ENCODE results near the gene ZNF410. TPM values are rescaled to one million over a fixed set of nuclear protein-coding genes. Genes with fewer than 3 reads are reported as not detected.
A peak's percentile ranks its signal among the peaks of the same experiment; 100 is the strongest.
"Not testable (repeated sequence)": the region's sequence is repeated elsewhere in the genome, so short reads cannot be mapped to it uniquely, and the experiment has no call there.

ZNF410 gene
- total RNA-seq, 1 experiment from 2014 or later = 73.8 TPM

GRCh38 chr14:73919457-73919856 lies 32.8 kb downstream of the ZNF410 start:
- H3K4me1 ChIP-seq (ENCODE audit: low read length); H3K27me3 ChIP-seq (ENCODE audit: low read length); DNase-seq; H3K4me2 ChIP-seq (ENCODE audit: low read depth, low read length, poor library complexity, severe bottlenecking); H3K9ac ChIP-seq (ENCODE audit: low read length); H3K9me3 ChIP-seq (ENCODE audit: low read length); H2AFZ ChIP-seq (ENCODE audit: low read length); H3K27ac ChIP-seq (ENCODE audit: low read length); H3K9me2 ChIP-seq (replicated peaks; ENCODE audit: insufficient read depth, low read length); H3K4me3 ChIP-seq (ENCODE audit: low read length): not testable (repeated sequence)
- H3K79me2 ChIP-seq (ENCODE audit: low read length) = peaks cover 46% of the 10 kb centered on the region
- peaks cover 66% of the 10 kb centered on the region for H3K36me3 ChIP-seq (ENCODE audit: insufficient read depth, low read length)
- peaks cover 13% of the 10 kb centered on the region; the same call in 1 of the 2 replicates for H4K20me1 ChIP-seq (ENCODE audit: insufficient read depth, low read depth, low read length)

- Histone ChIP-seq H3K9me3 (ENCODE audit: low read length) (no peaks in the 10 kb centered on the region), H3K9me2 (replicated peaks; ENCODE audit: insufficient read depth, low read length) (no peaks in the 10 kb centered on the region), H3K4me3 (ENCODE audit: low read length) (no peak overlapping the region), H3K27ac (ENCODE audit: low read length) (no peak overlapping the region), H3K79me2 (ENCODE audit: low read length) (peaks cover 25% of the 10 kb centered on the region), H2AFZ (ENCODE audit: low read length) (no peak overlapping the region), H4K20me1 (ENCODE audit: insufficient read depth, low read depth, low read length) (peaks cover 13% of the 10 kb centered on the region; the same call in 1 of the 2 replicates), H3K4me1 (ENCODE audit: low read length) (no peaks in the 10 kb centered on the region), H3K36me3 (ENCODE audit: insufficient read depth, low read length) (peaks cover 72% of the 10 kb centered on the region), H3K9ac (ENCODE audit: low read length) (no peak overlapping the region), H3K27me3 (ENCODE audit: low read length) (no peaks in the 10 kb centered on the region), H3K4me2 (ENCODE audit: low read depth, low read length, poor library complexity, severe bottlenecking) (no peak overlapping the region)
- no peak for DNase-seq
These were observed 37.7 kb downstream of the ZNF410 start for GRCh38 chr14:73924337-73924736.

- Histone ChIP-seq H3K4me1 (ENCODE audit: low read length) (peaks cover 2% of the 10 kb centered on the region; the same call in 1 of the 2 replicates), H3K27ac (ENCODE audit: low read length) (no peak overlapping the region), H3K9ac (ENCODE audit: low read length) (no peak overlapping the region), H3K4me2 (ENCODE audit: low read depth, low read length, poor library complexity, severe bottlenecking) (no peak overlapping the region), H2AFZ (ENCODE audit: low read length) (no peak overlapping the region), H3K9me2 (replicated peaks; ENCODE audit: insufficient read depth, low read length) (no peaks in the 10 kb centered on the region), H3K79me2 (ENCODE audit: low read length) (peaks cover 6% of the 10 kb centered on the region; the same call in 1 of the 2 replicates), H4K20me1 (ENCODE audit: insufficient read depth, low read depth, low read length) (no peaks in the 10 kb centered on the region), H3K36me3 (ENCODE audit: insufficient read depth, low read length) (peaks cover 30% of the 10 kb centered on the region; the same call in 1 of the 2 replicates), H3K4me3 (ENCODE audit: low read length) (no peak overlapping the region), H3K27me3 (ENCODE audit: low read length) (no peaks in the 10 kb centered on the region), H3K9me3 (ENCODE audit: low read length) (no peaks in the 10 kb centered on the region)
- DNase-seq = peak; percentile 69
These were observed 49.0 kb downstream of the ZNF410 start for GRCh38 chr14:73935666-73936065.

- H3K4me1 ChIP-seq (ENCODE audit: low read length) = peaks cover 2% of the 10 kb centered on the region; the same call in 1 of the 2 replicates
- no peaks in the 10 kb centered on the region for H4K20me1 ChIP-seq (ENCODE audit: insufficient read depth, low read depth, low read length)
- H3K79me2 ChIP-seq (ENCODE audit: low read length) = peaks cover 6% of the 10 kb centered on the region; the same call in 1 of the 2 replicates
- DNase-seq = no peak
- H3K4me3 ChIP-seq (ENCODE audit: low read length) = no peak overlapping the region
- H2AFZ ChIP-seq (ENCODE audit: low read length) = no peak overlapping the region
- no peak overlapping the region for H3K27ac ChIP-seq (ENCODE audit: low read length)
- no peak overlapping the region for H3K4me2 ChIP-seq (ENCODE audit: low read depth, low read length, poor library complexity, severe bottlenecking)
- H3K9me2 ChIP-seq (replicated peaks; ENCODE audit: insufficient read depth, low read length) = no peaks in the 10 kb centered on the region
- peaks cover 22% of the 10 kb centered on the region; the same call in 1 of the 2 replicates for H3K36me3 ChIP-seq (ENCODE audit: insufficient read depth, low read length)
- no peaks in the 10 kb centered on the region for H3K9me3 ChIP-seq (ENCODE audit: low read length)
- no peaks in the 10 kb centered on the region for H3K27me3 ChIP-seq (ENCODE audit: low read length)
- no peak overlapping the region for H3K9ac ChIP-seq (ENCODE audit: low read length)
These were observed 49.9 kb downstream of the ZNF410 start for GRCh38 chr14:73936548-73936947.

GRCh38 chr14:73937012-73937411 lies 50.4 kb downstream of the ZNF410 start:
- no peak for DNase-seq
- Histone ChIP-seq H3K9ac (ENCODE audit: low read length) (no peak overlapping the region), H3K9me3 (ENCODE audit: low read length) (no peaks in the 10 kb centered on the region), H2AFZ (ENCODE audit: low read length) (no peak overlapping the region), H3K36me3 (ENCODE audit: insufficient read depth, low read length) (peaks cover 17% of the 10 kb centered on the region; the same call in 1 of the 2 replicates), H4K20me1 (ENCODE audit: insufficient read depth, low read depth, low read length) (no peaks in the 10 kb centered on the region), H3K27ac (ENCODE audit: low read length) (no peak overlapping the region), H3K4me1 (ENCODE audit: low read length) (peaks cover 2% of the 10 kb centered on the region; the same call in 1 of the 2 replicates), H3K79me2 (ENCODE audit: low read length) (0 out of 2 replicates have a peak, but pooled peaks cover 6% of the 10 kb centered on the region), H3K27me3 (ENCODE audit: low read length) (no peaks in the 10 kb centered on the region), H3K4me2 (ENCODE audit: low read depth, low read length, poor library complexity, severe bottlenecking) (no peak overlapping the region), H3K4me3 (ENCODE audit: low read length) (no peak overlapping the region), H3K9me2 (replicated peaks; ENCODE audit: insufficient read depth, low read length) (no peaks in the 10 kb centered on the region)

- DNase-seq = no peak
- H4K20me1 ChIP-seq (ENCODE audit: insufficient read depth, low read depth, low read length) = no peaks in the 10 kb centered on the region
- no peaks in the 10 kb centered on the region for H3K9me3 ChIP-seq (ENCODE audit: low read length)
- H3K9ac ChIP-seq (ENCODE audit: low read length) = no peak overlapping the region
- H3K4me1 ChIP-seq (ENCODE audit: low read length) = no peaks in the 10 kb centered on the region
- no peak overlapping the region for H3K4me3 ChIP-seq (ENCODE audit: low read length)
- no peak overlapping the region for H3K4me2 ChIP-seq (ENCODE audit: low read depth, low read length, poor library complexity, severe bottlenecking)
- H2AFZ ChIP-seq (ENCODE audit: low read length) = no peak overlapping the region
- no peaks in the 10 kb centered on the region for H3K79me2 ChIP-seq (ENCODE audit: low read length)
- H3K27me3 ChIP-seq (ENCODE audit: low read length) = no peaks in the 10 kb centered on the region
- no peaks in the 10 kb centered on the region for H3K36me3 ChIP-seq (ENCODE audit: insufficient read depth, low read length)
- no peak overlapping the region for H3K27ac ChIP-seq (ENCODE audit: low read length)
- no peaks in the 10 kb centered on the region for H3K9me2 ChIP-seq (replicated peaks; ENCODE audit: insufficient read depth, low read length)
These were observed 55.5 kb downstream of the ZNF410 start for GRCh38 chr14:73942180-73942579.

- Histone ChIP-seq H3K9ac (ENCODE audit: low read length) (no peak overlapping the region), H4K20me1 (ENCODE audit: insufficient read depth, low read depth, low read length) (no peaks in the 10 kb centered on the region), H2AFZ (ENCODE audit: low read length) (no peak overlapping the region), H3K27me3 (ENCODE audit: low read length) (no peaks in the 10 kb centered on the region), H3K79me2 (ENCODE audit: low read length) (no peaks in the 10 kb centered on the region), H3K27ac (ENCODE audit: low read length) (no peak overlapping the region), H3K4me1 (ENCODE audit: low read length) (no peaks in the 10 kb centered on the region), H3K4me2 (ENCODE audit: low read depth, low read length, poor library complexity, severe bottlenecking) (no peak overlapping the region), H3K36me3 (ENCODE audit: insufficient read depth, low read length) (no peaks in the 10 kb centered on the region), H3K9me3 (ENCODE audit: low read length) (no peaks in the 10 kb centered on the region), H3K9me2 (replicated peaks; ENCODE audit: insufficient read depth, low read length) (no peaks in the 10 kb centered on the region), H3K4me3 (ENCODE audit: low read length) (no peak overlapping the region)
- no peak for DNase-seq
These were observed 56.4 kb downstream of the ZNF410 start for GRCh38 chr14:73943083-73943482.

- Histone ChIP-seq H3K9me2 (replicated peaks; ENCODE audit: insufficient read depth, low read length) (no peaks in the 10 kb centered on the region), H3K4me3 (ENCODE audit: low read length) (no peak overlapping the region), H3K27ac (ENCODE audit: low read length) (no peak overlapping the region), H3K9ac (ENCODE audit: low read length) (no peak overlapping the region), H3K36me3 (ENCODE audit: insufficient read depth, low read length) (no peaks in the 10 kb centered on the region), H3K4me1 (ENCODE audit: low read length) (peaks cover 5% of the 10 kb centered on the region; the same call in 1 of the 2 replicates), H3K4me2 (ENCODE audit: low read depth, low read length, poor library complexity, severe bottlenecking) (no peak overlapping the region), H3K79me2 (ENCODE audit: low read length) (no peaks in the 10 kb centered on the region; the same call in 1 of the 2 replicates), H4K20me1 (ENCODE audit: insufficient read depth, low read depth, low read length) (no peaks in the 10 kb centered on the region), H2AFZ (ENCODE audit: low read length) (no peak overlapping the region), H3K27me3 (ENCODE audit: low read length) (no peaks in the 10 kb centered on the region), H3K9me3 (ENCODE audit: low read length) (no peaks in the 10 kb centered on the region)
- no peak for DNase-seq
These were observed 57.9 kb downstream of the ZNF410 start for GRCh38 chr14:73944432-73945158.

Measured in Karpas-422 (cell line).